GM18907 (cell line): Measurements from ENCODE around the gene DNPH1.

Source experiments
- ATAC-seq: cut with Tn5 transposase; IDR thresholded peaks from one replicate; pipeline ENCODE4 v1.9.1; 2021; ENCODE audit warnings: mild to moderate bottlenecking, moderate library complexity; ENCODE audit not compliant: unreplicated experiment

The DNPH1 gene

GRCh38 chr6:43216200-43216599, 13.1 kb downstream of the DNPH1 start:
- no peak for ATAC-seq

GRCh38 chr6:43215066-43215465, 14.2 kb downstream of the DNPH1 start:
- ATAC-seq, result no peak

GRCh38 chr6:43213431-43213830, 15.8 kb downstream of the DNPH1 start:
- ATAC-seq, result no peak

GRCh38 chr6:43211955-43212354, 17.3 kb downstream of the DNPH1 start:
- ATAC-seq, result no peak

GRCh38 chr6:43207286-43207685, 22.0 kb downstream of the DNPH1 start:
- no peak for ATAC-seq

- no peak for ATAC-seq
Measured at GRCh38 chr6:43205849-43206248, 23.4 kb downstream of the DNPH1 start.

- ATAC-seq, result no peak
Measured at GRCh38 chr6:43204271-43205105, 24.8 kb downstream of the DNPH1 start.

GRCh38 chr6:43203718-43204095, 25.6 kb downstream of the DNPH1 start:
- no peak for ATAC-seq

GRCh38 chr6:43203029-43203717, 26.1 kb downstream of the DNPH1 start:
- ATAC-seq, result no peak

- ATAC-seq, result no peak
Measured at GRCh38 chr6:43202451-43202850, 26.8 kb downstream of the DNPH1 start.

GRCh38 chr6:43200541-43200940, 28.7 kb downstream of the DNPH1 start:
- ATAC-seq, result no peak

- no peak for ATAC-seq
Measured at GRCh38 chr6:43199912-43200311, 29.4 kb downstream of the DNPH1 start.

- ATAC-seq, result no peak
Measured at GRCh38 chr6:43196337-43196736, 32.9 kb downstream of the DNPH1 start.

GRCh38 chr6:43193929-43194328, 35.4 kb downstream of the DNPH1 start:
- no peak for ATAC-seq

- no peak for ATAC-seq
Measured at GRCh38 chr6:43192911-43193310, 36.4 kb downstream of the DNPH1 start.

- ATAC-seq, result no peak
Measured at GRCh38 chr6:43189776-43190304, 39.4 kb downstream of the DNPH1 start.

GRCh38 chr6:43188426-43188825, 40.9 kb downstream of the DNPH1 start:
- no peak for ATAC-seq

- ATAC-seq, result no peak
Measured at GRCh38 chr6:43187821-43188220, 41.5 kb downstream of the DNPH1 start.

GRCh38 chr6:43186706-43187105, 42.6 kb downstream of the DNPH1 start:
- no peak for ATAC-seq

- no peak for ATAC-seq
Measured at GRCh38 chr6:43186019-43186418, 43.3 kb downstream of the DNPH1 start.

GRCh38 chr6:43185391-43185985, 43.8 kb downstream of the DNPH1 start:
- no peak for ATAC-seq
